ENCODE results near the gene RYR2.

RYR2 gene

DNA sequence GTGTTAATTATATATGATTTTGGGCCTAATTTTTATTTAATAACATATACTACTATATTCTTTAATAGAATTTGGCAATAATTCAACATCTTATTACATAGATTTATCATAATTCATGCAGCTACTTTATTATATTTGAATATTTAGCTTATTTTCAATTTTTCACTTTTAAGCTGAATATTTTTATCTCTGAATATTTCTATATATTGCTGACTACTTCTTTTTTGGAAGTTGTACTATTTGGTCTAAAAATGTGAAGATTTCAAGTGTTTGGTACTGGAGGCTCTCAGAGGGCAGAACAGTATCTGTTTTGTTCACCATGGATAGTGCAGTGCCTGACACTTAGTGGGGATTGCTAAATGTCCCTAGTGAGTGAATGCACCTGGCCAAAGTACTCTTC lies 389.5 kb downstream of the RYR2 start:
- in situ Hi-C loops (cut with HindIII; ENCODE audit: low sequenced_read_pairs): no loop called here
- H3K4me3 ChIP-seq (ENCODE audit: low read depth, low read length): no peak overlapping the region
- DNase-seq (ENCODE audit: low read depth, low spot score): no peak
- no peak for TF ChIP-seq CTCF (IDR thresholded peaks at IDR 0.05; ENCODE audit: low read depth, low read length)

DNA sequence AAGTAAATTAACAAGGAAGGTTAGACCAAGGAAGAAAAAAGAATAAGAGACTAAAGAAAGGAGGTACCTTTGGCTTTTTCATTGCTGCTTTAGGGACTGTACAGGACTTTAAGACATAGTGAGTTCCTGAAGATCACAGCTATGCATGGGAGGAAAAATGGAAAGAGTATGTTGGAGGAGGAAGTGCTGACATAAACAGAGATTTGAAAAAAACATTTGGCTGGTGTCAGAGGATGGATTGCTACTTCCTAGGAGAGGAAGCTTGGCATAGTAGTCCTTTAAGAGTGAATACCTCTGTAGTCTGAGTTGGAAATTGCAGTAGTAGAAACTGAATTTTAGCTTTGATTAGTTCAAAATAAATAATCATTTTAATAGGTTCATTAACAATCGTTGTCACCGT lies 398.4 kb downstream of the RYR2 start:
- no peak overlapping the region for H3K4me3 ChIP-seq (ENCODE audit: low read depth, low read length)
- TF ChIP-seq CTCF (IDR thresholded peaks at IDR 0.05; ENCODE audit: low read depth, low read length): no peak
- in situ Hi-C loops (cut with HindIII; ENCODE audit: low sequenced_read_pairs): no loop called here
- DNase-seq (ENCODE audit: low read depth, low spot score): no peak

- no peak for TF ChIP-seq CTCF (IDR thresholded peaks at IDR 0.05; ENCODE audit: low read depth, low read length)
- in situ Hi-C loops (cut with HindIII; ENCODE audit: low sequenced_read_pairs): no loop called here
- H3K4me3 ChIP-seq (ENCODE audit: low read depth, low read length): no peak overlapping the region
- DNase-seq (ENCODE audit: low read depth, low spot score): no peak
Measured at GRCh38 chr1:237444120-237444790, 402.3 kb downstream of the RYR2 start.

DNA sequence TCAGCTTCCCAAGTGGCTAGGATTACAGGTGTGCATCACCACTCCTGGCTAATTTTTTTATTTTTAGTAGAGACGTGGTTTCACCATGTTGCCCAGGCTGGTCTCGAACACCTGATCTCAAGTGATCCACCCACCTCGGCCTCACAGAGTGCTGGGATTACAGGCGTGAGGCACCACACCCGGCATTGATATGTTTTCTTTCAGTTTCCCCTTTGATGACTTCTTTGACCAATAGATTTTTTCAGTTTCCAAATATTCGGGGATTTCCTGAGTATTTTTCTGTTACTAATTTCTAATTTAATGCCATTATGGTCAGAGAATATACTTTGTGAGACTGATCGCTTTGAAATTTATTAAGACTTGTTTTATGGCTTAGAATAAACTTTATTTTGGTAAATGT lies 406.1 kb downstream of the RYR2 start:
- no peak for DNase-seq (ENCODE audit: low read depth, low spot score)
- TF ChIP-seq CTCF (IDR thresholded peaks at IDR 0.05; ENCODE audit: low read depth, low read length): no peak
- H3K4me3 ChIP-seq (ENCODE audit: low read depth, low read length): no peak overlapping the region
- in situ Hi-C loops (cut with HindIII; ENCODE audit: low sequenced_read_pairs): no loop called here

GRCh38 chr1:237457573-237457972 lies 415.6 kb downstream of the RYR2 start:
- no peak overlapping the region for H3K4me3 ChIP-seq (ENCODE audit: low read depth, low read length)
- TF ChIP-seq CTCF (IDR thresholded peaks at IDR 0.05; ENCODE audit: low read depth, low read length): no peak
- in situ Hi-C loops (cut with HindIII; ENCODE audit: low sequenced_read_pairs): no loop called here
- DNase-seq (ENCODE audit: low read depth, low spot score): no peak

DNA sequence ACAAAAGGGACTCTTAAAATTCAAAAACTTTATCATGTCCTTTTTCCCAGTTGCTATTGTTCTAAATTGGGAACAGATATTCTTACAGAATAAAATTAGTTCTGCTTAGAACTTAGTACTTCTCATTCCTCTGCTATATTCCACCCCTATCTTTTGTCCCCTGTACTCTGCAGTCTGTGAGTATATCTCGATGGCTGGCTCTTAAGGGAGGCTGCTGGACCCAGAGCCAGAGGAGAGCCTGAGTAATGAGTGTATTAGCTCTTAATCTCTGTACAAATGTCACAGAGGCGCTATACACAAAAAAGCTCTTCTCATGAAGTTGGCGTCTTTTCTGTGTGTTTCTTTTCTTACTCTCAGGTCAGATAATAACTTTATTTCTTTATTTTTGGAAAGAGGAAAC lies 425.3 kb downstream of the RYR2 start:
- in situ Hi-C loops (cut with HindIII; ENCODE audit: low sequenced_read_pairs): no loop called here
- no peak overlapping the region for H3K4me3 ChIP-seq (ENCODE audit: low read depth, low read length)
- no peak for DNase-seq (ENCODE audit: low read depth, low spot score)
- no peak for TF ChIP-seq CTCF (IDR thresholded peaks at IDR 0.05; ENCODE audit: low read depth, low read length)

Data from astrocyte of the spinal cord (primary cell).